SK-N-MC (cell line): Measurements from ENCODE around the gene DACT3.

Experiments used
- EZH2 ChIP-seq: fragments of 200-600 bp; sonication (generic); IDR thresholded peaks from one replicate; pipeline ENCODE4 v1.6.1; 2017; ENCODE audit warnings: antibody characterized with exemption
- POLR2AphosphoS5 ChIP-seq: IDR thresholded peaks from 2 replicates; pipeline ENCODE4 v1.6.1; 2012; ENCODE audit warnings: mild to moderate bottlenecking, low read depth, low read length, borderline replicate concordance

DNA sequence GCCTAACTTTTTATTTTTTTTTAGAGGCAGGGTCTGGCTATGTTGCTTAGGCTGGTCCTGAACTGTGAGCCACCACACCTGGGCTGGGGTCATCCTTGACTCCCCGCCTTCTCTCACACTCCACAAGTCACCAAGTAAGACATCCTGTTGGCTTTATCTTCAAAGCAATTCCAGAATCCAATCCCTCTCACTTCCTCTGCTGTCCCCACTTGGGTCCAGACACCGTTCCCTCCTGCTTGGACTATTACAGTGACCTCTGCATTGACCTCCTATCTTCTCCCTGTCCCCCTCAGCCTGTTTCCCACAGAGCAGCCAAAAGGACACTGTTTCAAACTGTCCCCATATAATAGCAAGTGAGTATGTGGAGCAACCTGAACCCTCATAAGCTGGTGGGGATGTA is 20.3 kb downstream of the DACT3 start:
- TF ChIP-seq POLR2AphosphoS5, result no peak
- no peak for TF ChIP-seq EZH2
